Osteocyte (in vitro differentiated cells): ENCODE measurements around the gene EML1. TPM values are rescaled to one million over a fixed set of nuclear protein-coding genes. Genes with fewer than 3 reads are reported as not detected.

Experiments
- DNase-seq: peaks from one replicate; pipeline ENCODE4 v3.0.0; 2021; ENCODE audit warnings: mixed read lengths; ENCODE audit not compliant: unreplicated experiment; ENCODE audit errors: extremely low spot score
- H3K27ac Mint-ChIP-seq: one replicate; pipeline ENCODE4 v1.8.0; 2021; ENCODE audit warnings: mild to moderate bottlenecking, mixed read lengths; ENCODE audit not compliant: unreplicated experiment
- H3K27me3 Mint-ChIP-seq: one replicate; pipeline ENCODE4 v1.8.0; 2021; ENCODE audit warnings: mixed read lengths; ENCODE audit not compliant: unreplicated experiment
- H3K36me3 Mint-ChIP-seq: one replicate; pipeline ENCODE4 v1.8.0; 2021; ENCODE audit warnings: mixed read lengths; ENCODE audit not compliant: unreplicated experiment
- H3K4me1 Mint-ChIP-seq: one replicate; pipeline ENCODE4 v1.8.0; 2021; ENCODE audit warnings: mixed read lengths; ENCODE audit not compliant: unreplicated experiment
- H3K4me3 Mint-ChIP-seq: one replicate; pipeline ENCODE4 v1.8.0; 2021; ENCODE audit warnings: mild to moderate bottlenecking, moderate library complexity, mixed read lengths; ENCODE audit not compliant: unreplicated experiment
- H3K9me3 Mint-ChIP-seq: one replicate; pipeline ENCODE4 v1.8.0; 2021; ENCODE audit warnings: mixed read lengths; ENCODE audit not compliant: unreplicated experiment
- total RNA-seq: library from RNA; stranded (reverse); gene quantifications from 2 replicates; pipeline ENCODE4 v1.2.1, GENCODE V29; 2021
- TF ChIP-seq, protein P1 (sequence below): fragments of 200-600 bp; sonication (generic); IDR thresholded peaks from 2 replicates; pipeline ENCODE4 v1.5.0; 2021; ENCODE audit warnings: antibody characterized with exemption, mild to moderate bottlenecking, moderate library complexity

EML1 gene
- total RNA-seq, 1 donor from 2014 or later: 34.8 TPM

DNA sequence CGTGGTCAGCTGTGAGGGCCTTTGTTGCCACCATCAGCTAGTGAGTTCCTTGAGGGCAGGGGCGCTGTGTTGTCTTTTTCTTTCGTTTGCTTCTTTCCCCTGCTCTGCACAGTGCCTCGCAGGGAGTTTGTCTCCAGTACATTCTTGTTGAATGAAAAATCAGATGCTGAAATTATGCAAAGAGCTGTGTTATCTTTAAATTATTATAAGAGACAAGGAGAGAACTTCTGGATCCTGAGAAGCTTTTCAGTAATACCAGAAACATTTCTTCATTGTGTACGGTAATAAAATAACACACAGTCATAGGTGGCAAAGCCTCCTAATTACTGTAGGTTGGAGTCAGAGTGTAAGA lies 14.9 kb downstream of the EML1 start:
- Mint-ChIP-seq H3K27ac (peak overlapping the region; percentile 70), H3K9me3 (no peaks in the 10 kb centered on the region), H3K4me1 (peaks cover 26% of the 10 kb centered on the region), H3K36me3 (no peaks in the 10 kb centered on the region), H3K27me3 (no peaks in the 10 kb centered on the region), H3K4me3 (no peak overlapping the region)
- DNase-seq: no peak
- TF ChIP-seq, protein P1, sequence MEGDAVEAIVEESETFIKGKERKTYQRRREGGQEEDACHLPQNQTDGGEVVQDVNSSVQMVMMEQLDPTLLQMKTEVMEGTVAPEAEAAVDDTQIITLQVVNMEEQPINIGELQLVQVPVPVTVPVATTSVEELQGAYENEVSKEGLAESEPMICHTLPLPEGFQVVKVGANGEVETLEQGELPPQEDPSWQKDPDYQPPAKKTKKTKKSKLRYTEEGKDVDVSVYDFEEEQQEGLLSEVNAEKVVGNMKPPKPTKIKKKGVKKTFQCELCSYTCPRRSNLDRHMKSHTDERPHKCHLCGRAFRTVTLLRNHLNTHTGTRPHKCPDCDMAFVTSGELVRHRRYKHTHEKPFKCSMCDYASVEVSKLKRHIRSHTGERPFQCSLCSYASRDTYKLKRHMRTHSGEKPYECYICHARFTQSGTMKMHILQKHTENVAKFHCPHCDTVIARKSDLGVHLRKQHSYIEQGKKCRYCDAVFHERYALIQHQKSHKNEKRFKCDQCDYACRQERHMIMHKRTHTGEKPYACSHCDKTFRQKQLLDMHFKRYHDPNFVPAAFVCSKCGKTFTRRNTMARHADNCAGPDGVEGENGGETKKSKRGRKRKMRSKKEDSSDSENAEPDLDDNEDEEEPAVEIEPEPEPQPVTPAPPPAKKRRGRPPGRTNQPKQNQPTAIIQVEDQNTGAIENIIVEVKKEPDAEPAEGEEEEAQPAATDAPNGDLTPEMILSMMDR: no peak

DNA sequence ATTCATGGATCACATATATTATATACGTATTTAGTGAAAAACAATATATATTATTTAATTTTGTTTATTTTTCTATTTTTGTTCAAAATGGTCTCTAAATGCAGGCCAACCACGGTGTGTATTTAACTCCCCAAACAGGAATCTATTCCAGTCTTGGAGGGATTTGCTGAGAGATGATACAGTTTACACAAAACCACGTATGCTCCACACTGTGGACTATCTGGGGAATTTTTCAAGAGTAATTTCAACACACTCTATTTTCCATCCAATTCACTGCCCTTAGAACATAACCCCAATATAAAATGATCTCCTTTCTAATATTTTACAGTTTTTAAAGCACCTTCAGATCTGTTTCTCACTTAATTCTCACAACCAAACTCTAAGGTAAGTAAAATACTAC lies 15.3 kb downstream of the EML1 start:
- peaks cover 26% of the 10 kb centered on the region for H3K4me1 Mint-ChIP-seq

DNA sequence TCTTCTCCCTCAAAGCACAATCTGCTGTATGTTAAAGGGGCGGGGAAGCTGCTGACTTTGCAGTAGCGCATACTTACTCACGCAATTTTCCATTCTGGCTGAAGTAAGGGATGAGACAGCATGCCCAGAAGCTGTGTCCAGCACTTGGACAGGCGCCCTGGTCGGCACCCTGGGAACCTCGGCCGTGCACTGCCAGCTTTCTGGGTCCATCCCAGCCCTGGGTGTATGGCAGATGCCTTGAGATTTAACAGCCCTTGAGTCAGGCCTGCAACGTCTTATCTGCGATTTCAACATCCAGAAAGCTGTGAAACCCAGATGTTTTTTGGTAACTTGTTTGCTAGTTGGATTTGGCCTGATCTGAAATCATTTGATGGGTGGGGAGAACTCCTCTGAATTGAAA lies 16.1 kb downstream of the EML1 start:
- H3K27me3 Mint-ChIP-seq: no peaks in the 10 kb centered on the region
- peak; percentile 76 for DNase-seq
- TF ChIP-seq, protein P1: no peak
- H3K4me1 Mint-ChIP-seq: peaks cover 26% of the 10 kb centered on the region
- H3K9me3 Mint-ChIP-seq: no peaks in the 10 kb centered on the region
- H3K27ac Mint-ChIP-seq: peak overlapping the region; percentile 52
- no peak overlapping the region for H3K4me3 Mint-ChIP-seq
- H3K36me3 Mint-ChIP-seq: no peaks in the 10 kb centered on the region

More for the DNA sequence above, 15.3 kb downstream of the EML1 start:
- H3K9me3 Mint-ChIP-seq: no peaks in the 10 kb centered on the region
- no peak for DNase-seq
- TF ChIP-seq, protein P1: no peak
- no peak overlapping the region for H3K4me3 Mint-ChIP-seq
- peak overlapping the region; percentile 29 for H3K27ac Mint-ChIP-seq
- H3K27me3 Mint-ChIP-seq: no peaks in the 10 kb centered on the region
- no peaks in the 10 kb centered on the region for H3K36me3 Mint-ChIP-seq

DNA sequence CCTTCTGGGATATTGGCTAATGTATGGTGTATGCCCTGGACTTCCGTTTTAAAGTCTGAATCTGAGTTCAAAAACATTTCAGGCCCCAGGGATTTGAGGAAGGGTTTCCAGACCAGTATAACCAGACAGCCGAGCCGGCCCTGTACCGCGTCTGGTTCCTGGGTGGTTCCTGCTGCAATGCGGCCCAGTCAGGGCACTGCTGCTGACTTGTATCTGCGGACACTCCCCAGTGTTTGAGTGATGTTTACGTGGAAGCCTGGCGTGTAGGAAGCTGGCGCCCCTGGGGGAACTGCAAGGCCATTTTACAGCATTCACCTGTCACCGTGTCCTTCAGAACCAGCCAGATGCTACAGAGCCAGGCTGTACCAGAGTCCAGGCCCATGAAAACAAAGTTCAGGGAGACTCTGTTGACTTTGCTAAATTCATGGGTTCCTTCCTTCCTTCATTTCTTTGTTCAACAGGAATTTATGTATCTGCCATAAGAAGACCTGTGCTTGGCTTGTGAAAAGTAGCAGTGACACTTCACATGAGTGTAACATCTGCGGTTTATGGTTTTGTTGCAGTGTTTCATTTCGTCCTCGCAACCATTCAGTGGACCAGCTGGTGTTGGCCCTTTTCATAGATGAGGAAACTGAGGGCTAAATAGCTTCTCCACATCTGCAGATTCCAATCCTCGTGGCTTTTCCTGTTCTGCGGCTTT lies 16.8 kb downstream of the EML1 start:
- Mint-ChIP-seq H3K27me3 (no peaks in the 10 kb centered on the region), H3K4me3 (no peak overlapping the region), H3K36me3 (no peaks in the 10 kb centered on the region), H3K4me1 (peaks cover 26% of the 10 kb centered on the region), H3K27ac (peak overlapping the region; percentile 52), H3K9me3 (no peaks in the 10 kb centered on the region)
- DNase-seq: peak; percentile 60
- TF ChIP-seq, protein P1: no peak

DNA sequence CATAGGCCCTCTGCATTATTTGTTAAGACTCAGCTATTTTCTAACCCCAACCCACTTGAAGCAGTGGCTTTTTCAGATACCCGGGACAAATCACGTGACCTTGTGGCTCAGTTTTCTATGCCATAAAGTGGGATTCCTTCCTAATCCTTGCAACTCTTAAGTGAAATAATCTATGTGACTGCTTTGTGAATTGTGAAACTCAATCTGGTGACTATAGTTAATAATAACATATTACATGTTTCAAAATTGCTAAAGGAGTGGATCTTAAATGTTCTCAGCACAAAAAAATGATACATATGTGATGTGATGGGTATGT lies 17.3 kb downstream of the EML1 start:
- no peak for DNase-seq
- Mint-ChIP-seq H3K27ac (peak overlapping the region; percentile 23), H3K4me3 (no peak overlapping the region), H3K27me3 (no peaks in the 10 kb centered on the region), H3K36me3 (no peaks in the 10 kb centered on the region), H3K4me1 (peaks cover 26% of the 10 kb centered on the region), H3K9me3 (no peaks in the 10 kb centered on the region)
- TF ChIP-seq, protein P1: no peak
